ENCODE measurements around the gene TTC9B.
"Not testable (repeated sequence)": the region's sequence is repeated elsewhere in the genome, so short reads cannot be mapped to it uniquely, and the experiment has no call there.

Gene TTC9B

DNA sequence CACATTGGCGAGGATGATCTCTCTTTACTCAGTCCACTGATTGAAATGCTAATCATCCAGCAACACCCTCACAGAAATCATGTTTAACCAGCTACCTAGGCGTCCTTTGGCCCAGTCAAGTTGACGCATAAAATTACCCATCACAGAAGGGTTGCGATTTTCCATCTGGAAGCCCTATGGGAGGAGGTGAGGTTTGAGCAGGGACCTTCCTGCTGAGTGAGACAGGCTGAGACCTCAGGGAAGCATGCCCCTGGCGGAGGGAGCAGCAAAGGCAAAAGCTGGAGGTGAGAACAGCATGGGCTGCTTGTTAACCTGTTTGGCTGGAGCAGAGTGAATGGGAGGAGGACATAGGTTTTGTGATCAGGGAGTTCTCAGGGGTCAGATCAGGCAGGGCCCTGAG, 7.3 kb downstream of the TTC9B start:
- DNase-seq: no peak

GRCh38 chr19:40208602-40209001, 9.6 kb downstream of the TTC9B start:
- DNase-seq: no peak

GRCh38 chr19:40205760-40206159, 12.4 kb downstream of the TTC9B start:
- no peak for DNase-seq

DNA sequence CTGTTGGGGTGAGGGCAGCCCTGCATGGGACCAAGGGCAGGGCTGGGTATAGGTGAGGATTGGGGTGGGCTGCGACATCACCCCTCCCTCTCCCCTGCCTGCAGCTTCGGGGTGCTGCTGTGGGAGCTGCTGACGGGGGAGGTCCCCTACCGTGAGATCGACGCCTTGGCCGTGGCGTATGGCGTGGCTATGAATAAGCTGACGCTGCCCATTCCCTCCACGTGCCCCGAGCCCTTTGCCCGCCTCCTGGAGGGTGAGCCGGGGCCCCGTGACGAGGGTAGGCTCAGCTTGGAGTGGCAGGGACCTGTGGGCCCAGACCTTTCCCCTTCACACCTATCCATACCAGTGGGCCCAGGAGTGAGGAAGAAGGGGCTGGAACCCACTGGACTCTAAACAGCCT, 13.8 kb downstream of the TTC9B start:
- DNase-seq: no peak

- DNase-seq: no peak
Observed at GRCh38 chr19:40200341-40201099, 17.7 kb downstream of the TTC9B start.

DNA sequence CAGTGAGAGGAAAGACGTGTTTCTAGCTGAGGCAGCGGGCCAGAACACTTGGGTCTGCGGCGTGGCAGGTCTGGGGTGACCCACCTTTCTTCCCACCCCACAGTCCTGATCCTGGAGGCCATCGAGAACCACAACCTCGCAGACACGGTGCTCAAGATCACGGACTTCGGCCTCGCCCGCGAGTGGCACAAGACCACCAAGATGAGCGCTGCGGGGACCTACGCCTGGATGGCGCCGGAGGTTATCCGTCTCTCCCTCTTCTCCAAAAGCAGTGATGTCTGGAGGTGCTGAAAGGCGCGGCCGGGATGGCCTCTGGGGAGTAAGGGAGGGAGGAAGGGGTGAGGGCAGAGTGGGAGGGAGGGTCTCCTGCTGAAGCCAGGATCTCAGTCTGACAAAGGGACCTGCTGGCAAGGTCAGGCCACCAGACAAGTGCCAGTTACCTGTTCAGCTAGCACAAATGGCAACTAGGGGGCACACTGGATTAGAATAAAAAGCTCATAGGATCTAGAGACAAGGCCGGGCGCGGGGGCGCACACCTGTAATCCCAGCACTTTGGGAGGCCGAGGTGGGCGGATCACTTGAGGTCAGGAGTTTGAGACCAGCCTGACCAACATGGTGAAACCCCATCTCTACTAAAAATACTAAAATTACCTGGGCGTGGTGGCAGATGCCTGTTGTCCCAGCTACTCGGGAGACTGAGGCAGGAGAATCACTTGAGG, 19.8 kb downstream of the TTC9B start:
- DNase-seq: no peak

DNA sequence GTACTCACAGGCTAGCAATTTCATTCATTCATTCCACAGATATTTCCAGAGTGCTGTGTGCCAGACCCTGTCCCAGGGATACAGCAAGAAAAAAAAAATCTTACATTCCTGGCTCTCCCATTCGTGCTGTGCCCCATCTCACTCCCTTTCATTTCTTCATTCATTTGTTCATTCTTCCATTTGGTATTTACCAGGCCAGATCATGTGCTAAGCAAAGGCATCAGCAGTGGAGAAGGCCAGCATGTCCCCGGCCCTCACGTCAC, 24.7 kb downstream of the TTC9B start:
- DNase-seq: no peak

- no peak for DNase-seq
Observed at GRCh38 chr19:40192758-40193586, 25.2 kb downstream of the TTC9B start.

GRCh38 chr19:40191836-40192646, 26.1 kb downstream of the TTC9B start:
- no peak for DNase-seq

GRCh38 chr19:40190891-40191835, 27.0 kb downstream of the TTC9B start, which contains the start of gene MAP3K10:
Gene MAP3K10 (plus strand): TSS chr19:40191426. CDS start chr19:40192032, 606 bp downstream.
- DNase-seq: peak; percentile 64

DNA sequence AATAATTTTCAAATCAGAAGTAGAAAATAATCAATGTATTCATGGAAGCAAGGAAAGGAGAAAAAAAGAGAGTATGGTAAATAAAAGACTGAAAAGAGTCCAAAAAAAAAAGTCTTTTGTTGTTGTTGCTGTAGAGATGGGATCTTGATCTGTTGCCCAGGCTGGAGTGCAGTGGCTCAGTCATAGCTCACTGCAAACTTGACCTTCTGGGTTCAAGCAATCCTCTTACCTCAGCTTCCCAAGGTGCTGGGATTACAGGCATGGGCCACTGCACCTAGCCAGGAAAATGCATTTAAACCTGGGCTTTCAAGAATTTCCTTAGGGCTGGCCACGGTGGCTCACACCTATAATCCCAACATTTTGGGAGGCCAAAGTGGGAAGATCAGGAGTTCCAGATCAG, 33.9 kb downstream of the TTC9B start:
- no peak for DNase-seq

- no peak for DNase-seq
Observed at GRCh38 chr19:40178756-40179155, 39.4 kb downstream of the TTC9B start.

- no peak for DNase-seq
Observed at GRCh38 chr19:40177286-40178070, 40.7 kb downstream of the TTC9B start.

- DNase-seq: no peak
Observed at GRCh38 chr19:40175820-40176219, 42.4 kb downstream of the TTC9B start.

DNA sequence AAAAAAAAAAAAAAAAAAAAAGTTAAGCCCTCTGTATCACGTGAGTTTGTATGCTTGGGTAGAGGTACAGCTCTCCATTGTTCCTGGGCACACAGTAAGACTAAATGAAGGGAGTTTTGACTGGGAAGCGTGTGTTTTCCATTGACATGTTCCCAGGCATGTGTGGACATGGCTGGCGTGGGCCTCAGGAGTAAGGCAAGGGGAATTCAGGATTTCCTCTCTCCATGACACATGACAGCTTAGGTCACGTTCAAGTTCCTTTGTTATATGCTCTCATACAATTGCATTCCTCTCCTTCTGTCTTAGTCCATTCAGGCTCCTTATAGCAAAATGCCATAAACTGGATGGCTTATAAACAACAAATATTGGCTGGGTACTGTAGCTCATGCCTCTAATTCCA, 44.1 kb downstream of the TTC9B start:
- DNase-seq: no peak

DNA sequence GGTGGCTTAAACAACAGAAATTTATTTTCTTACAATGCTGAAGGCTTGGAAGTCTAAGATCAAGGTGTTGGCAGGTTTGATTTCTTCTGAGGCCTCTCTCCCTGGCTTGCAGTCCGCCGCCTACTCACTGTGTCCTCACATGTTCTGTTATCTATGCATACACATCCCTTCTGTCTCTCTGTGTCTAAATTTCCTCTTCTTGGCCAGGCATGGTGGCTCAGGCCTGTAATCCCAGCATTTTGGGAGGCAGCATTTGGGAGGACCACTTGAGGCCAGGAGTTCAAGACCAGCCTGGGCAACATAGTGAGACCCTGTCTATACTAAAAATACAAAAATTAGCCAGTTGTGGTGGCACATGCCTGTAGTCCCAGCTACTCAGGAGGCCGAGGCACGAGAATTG, 46.9 kb downstream of the TTC9B start:
- DNase-seq: not testable (repeated sequence)

GRCh38 chr19:40170303-40170989, 47.7 kb downstream of the TTC9B start:
- DNase-seq: not testable (repeated sequence)

- not testable (repeated sequence) for DNase-seq
Observed at GRCh38 chr19:40169482-40170302, 48.5 kb downstream of the TTC9B start.

Data from activated effector memory CD4-positive, alpha-beta T cell treated with Interleukin-2 at 50 U/mL for 16 hours (primary cell).